ENCODE results near the gene KLRB1. TPM values are rescaled to one million over a fixed set of nuclear protein-coding genes. Genes with fewer than 3 reads are reported as not detected.
"Not testable (repeated sequence)": the region's sequence is repeated elsewhere in the genome, so short reads cannot be mapped to it uniquely, and the experiment has no call there.

KLRB1 gene
- total RNA-seq, 1 donor from 2014 or later = not detected

- H3K4me3 Mint-ChIP-seq = no peak overlapping the region
- H3K27ac Mint-ChIP-seq (ENCODE audit: unreplicated experiment) = no peak overlapping the region
- no peaks in the 10 kb centered on the region for H3K27me3 Mint-ChIP-seq (ENCODE audit: low read depth)
- peaks cover 5% of the 10 kb centered on the region for H3K9me3 Mint-ChIP-seq
- H3K4me1 Mint-ChIP-seq = no peaks in the 10 kb centered on the region
- H3K36me3 Mint-ChIP-seq (ENCODE audit: low read depth) = peaks cover 6% of the 10 kb centered on the region
- DNase-seq (ENCODE audit: low read depth, low spot score) = no peak
- no peak for TF ChIP-seq CTCF (conservative IDR thresholded peaks at IDR 0.05)
Measured at GRCh38 chr12:9606247-9606646, 1.5 kb downstream of the KLRB1 start.

GRCh38 chr12:9605483-9605882 lies 2.2 kb downstream of the KLRB1 start:
- Mint-ChIP-seq H3K4me3 (no peak overlapping the region), H3K9me3 (peaks cover 5% of the 10 kb centered on the region), H3K4me1 (no peaks in the 10 kb centered on the region), H3K27ac (ENCODE audit: unreplicated experiment) (no peak overlapping the region), H3K27me3 (ENCODE audit: low read depth) (no peaks in the 10 kb centered on the region), H3K36me3 (ENCODE audit: low read depth) (peaks cover 6% of the 10 kb centered on the region)
- DNase-seq (ENCODE audit: low read depth, low spot score) = no peak
- TF ChIP-seq CTCF (conservative IDR thresholded peaks at IDR 0.05) = no peak

GRCh38 chr12:9604287-9604686 lies 3.4 kb downstream of the KLRB1 start:
- TF ChIP-seq CTCF (conservative IDR thresholded peaks at IDR 0.05) = no peak
- no peak overlapping the region for H3K27ac Mint-ChIP-seq (ENCODE audit: unreplicated experiment)
- no peak overlapping the region for H3K4me3 Mint-ChIP-seq
- no peak for DNase-seq (ENCODE audit: low read depth, low spot score)
- no peaks in the 10 kb centered on the region for H3K4me1 Mint-ChIP-seq
- H3K9me3 Mint-ChIP-seq = no peaks in the 10 kb centered on the region
- no peaks in the 10 kb centered on the region for H3K27me3 Mint-ChIP-seq (ENCODE audit: low read depth)
- H3K36me3 Mint-ChIP-seq (ENCODE audit: low read depth) = no peaks in the 10 kb centered on the region

- H3K4me1 Mint-ChIP-seq; H3K27me3 Mint-ChIP-seq (ENCODE audit: low read depth): not testable (repeated sequence)
Measured at GRCh38 chr12:9600426-9600825, 7.3 kb downstream of the KLRB1 start.

GRCh38 chr12:9598363-9598762 lies 9.4 kb downstream of the KLRB1 start:
- TF ChIP-seq CTCF (conservative IDR thresholded peaks at IDR 0.05) = no peak
- Mint-ChIP-seq H3K27me3 (ENCODE audit: low read depth) (no peaks in the 10 kb centered on the region), H3K4me3 (no peak overlapping the region), H3K9me3 (no peaks in the 10 kb centered on the region), H3K36me3 (ENCODE audit: low read depth) (no peaks in the 10 kb centered on the region), H3K4me1 (no peaks in the 10 kb centered on the region), H3K27ac (ENCODE audit: unreplicated experiment) (no peak overlapping the region)
- no peak for DNase-seq (ENCODE audit: low read depth, low spot score)

More at GRCh38 chr12:9600426-9600825, 7.3 kb downstream of the KLRB1 start:
- not testable (repeated sequence) for H3K4me3 Mint-ChIP-seq; H3K9me3 Mint-ChIP-seq; H3K36me3 Mint-ChIP-seq (ENCODE audit: low read depth); H3K27ac Mint-ChIP-seq (ENCODE audit: unreplicated experiment); DNase-seq (ENCODE audit: low read depth, low spot score)

- H3K9me3 Mint-ChIP-seq = no peaks in the 10 kb centered on the region
Measured at GRCh38 chr12:9597365-9597764, 10.4 kb downstream of the KLRB1 start.

More at GRCh38 chr12:9597365-9597764, 10.4 kb downstream of the KLRB1 start:
- DNase-seq (ENCODE audit: low read depth, low spot score) = no peak
- no peaks in the 10 kb centered on the region for H3K4me1 Mint-ChIP-seq
- no peak overlapping the region for H3K4me3 Mint-ChIP-seq
- H3K27me3 Mint-ChIP-seq (ENCODE audit: low read depth) = no peaks in the 10 kb centered on the region
- no peak overlapping the region for H3K27ac Mint-ChIP-seq (ENCODE audit: unreplicated experiment)
- H3K36me3 Mint-ChIP-seq (ENCODE audit: low read depth) = no peaks in the 10 kb centered on the region
- TF ChIP-seq CTCF (conservative IDR thresholded peaks at IDR 0.05) = no peak

Data from neural crest cell (in vitro differentiated cells).